HG03064 (cell line): Measurements from ENCODE around the gene ZBTB47.

Source experiments
- ATAC-seq: cut with Tn5 transposase; IDR thresholded peaks from one replicate; pipeline ENCODE4 v1.9.1; 2021; ENCODE audit warnings: low read depth; ENCODE audit not compliant: unreplicated experiment

ZBTB47 gene

GRCh38 chr3:42682301-42683070, 29.0 kb downstream of the ZBTB47 start:
- no peak for ATAC-seq

GRCh38 chr3:42683875-42684598, 30.5 kb downstream of the ZBTB47 start:
- no peak for ATAC-seq

- ATAC-seq: no peak
Observed at GRCh38 chr3:42684632-42685362, 31.3 kb downstream of the ZBTB47 start.

GRCh38 chr3:42685363-42685881, 31.9 kb downstream of the ZBTB47 start, which contains the start of gene KLHL40:
Gene KLHL40 (plus strand): TSS chr3:42685537. CDS start chr3:42685619, 82 bp downstream.
- no peak for ATAC-seq

DNA sequence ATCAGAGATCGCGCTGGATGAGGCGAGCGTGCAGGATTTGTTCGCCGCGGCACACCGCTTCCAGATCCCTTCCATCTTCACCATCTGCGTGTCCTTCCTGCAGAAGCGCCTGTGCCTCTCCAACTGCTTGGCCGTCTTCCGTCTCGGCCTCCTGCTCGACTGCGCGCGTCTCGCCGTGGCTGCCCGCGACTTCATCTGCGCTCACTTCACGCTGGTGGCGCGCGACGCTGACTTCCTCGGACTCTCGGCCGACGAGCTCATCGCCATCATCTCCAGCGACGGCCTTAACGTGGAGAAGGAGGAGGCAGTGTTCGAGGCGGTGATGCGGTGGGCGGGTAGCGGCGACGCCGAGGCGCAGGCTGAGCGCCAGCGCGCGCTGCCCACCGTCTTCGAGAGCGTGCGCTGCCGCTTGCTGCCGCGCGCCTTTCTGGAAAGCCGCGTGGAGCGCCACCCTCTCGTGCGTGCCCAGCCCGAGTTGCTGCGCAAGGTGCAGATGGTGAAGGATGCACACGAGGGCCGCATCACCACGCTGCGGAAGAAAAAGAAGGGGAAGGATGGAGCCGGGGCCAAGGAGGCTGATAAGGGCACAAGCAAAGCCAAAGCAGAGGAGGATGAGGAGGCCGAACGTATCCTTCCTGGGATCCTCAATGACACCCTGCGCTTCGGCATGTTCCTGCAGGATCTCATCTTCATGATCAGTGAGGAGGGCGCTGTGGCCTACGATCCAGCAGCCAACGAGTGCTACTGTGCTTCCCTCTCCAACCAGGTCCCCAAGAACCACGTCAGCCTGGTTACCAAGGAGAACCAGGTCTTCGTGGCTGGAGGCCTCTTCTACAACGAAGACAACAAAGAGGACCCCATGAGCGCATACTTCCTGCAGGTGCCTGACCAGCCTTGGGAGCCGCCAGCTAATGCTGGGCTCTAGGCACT, 32.7 kb downstream of the ZBTB47 start:
- no peak for ATAC-seq

- no peak for ATAC-seq
Observed at GRCh38 chr3:42686832-42687650, 33.5 kb downstream of the ZBTB47 start.

DNA sequence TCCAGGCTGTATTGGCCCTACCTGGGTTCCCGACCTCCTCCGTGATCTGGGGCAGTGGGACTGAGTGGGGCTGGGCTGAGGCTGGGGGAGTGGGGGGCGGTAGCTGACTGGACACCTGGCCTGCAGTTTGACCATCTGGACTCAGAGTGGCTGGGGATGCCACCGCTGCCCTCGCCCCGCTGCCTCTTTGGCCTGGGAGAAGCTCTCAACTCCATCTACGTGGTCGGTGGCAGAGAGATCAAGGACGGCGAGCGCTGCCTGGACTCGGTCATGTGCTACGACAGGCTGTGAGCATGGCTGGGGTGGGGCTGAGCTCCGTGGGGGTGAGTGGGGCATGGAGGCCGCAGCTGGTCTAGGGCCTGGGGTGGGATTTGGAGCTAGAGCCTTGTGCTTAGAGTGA, 34.5 kb downstream of the ZBTB47 start:
- ATAC-seq: no peak

DNA sequence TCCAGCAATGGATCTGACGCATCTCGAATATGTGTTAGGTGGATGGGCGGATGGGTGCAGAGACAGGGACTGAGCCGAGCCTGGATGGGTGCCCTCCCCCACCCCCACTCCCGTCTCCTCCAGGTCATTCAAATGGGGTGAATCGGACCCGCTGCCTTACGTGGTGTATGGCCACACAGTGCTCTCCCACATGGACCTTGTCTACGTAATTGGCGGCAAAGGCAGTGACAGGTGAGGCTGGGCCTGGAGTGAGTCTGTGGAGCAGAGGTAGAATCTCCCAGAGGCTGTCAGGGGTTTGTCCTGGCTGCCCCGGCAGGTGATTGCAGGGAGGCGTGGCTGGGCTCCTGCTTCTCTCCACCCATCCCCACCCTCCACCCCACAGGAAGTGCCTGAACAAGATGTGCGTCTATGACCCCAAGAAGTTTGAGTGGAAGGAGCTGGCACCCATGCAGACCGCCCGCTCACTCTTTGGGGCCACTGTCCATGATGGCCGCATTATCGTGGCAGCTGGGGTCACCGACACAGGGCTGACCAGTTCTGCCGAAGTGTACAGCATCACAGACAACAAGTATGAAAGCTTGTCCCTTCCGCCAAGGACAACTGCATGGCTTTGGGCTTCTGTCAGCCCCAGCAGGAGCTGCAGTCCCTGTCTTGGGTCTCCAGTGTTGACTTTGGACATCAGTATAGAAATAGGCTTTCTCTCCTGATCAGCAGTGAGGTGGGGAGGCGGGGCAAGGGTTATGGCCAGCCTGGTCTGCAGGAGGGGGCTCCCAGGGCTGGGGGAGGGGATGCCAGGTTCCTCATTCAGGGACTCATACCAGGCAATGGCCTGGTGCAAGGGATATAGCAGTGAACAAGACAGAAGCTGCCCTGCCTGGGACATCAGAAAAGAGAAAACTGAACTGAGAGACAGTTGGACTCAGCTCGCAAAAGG, 35.3 kb downstream of the ZBTB47 start:
- ATAC-seq: no peak

DNA sequence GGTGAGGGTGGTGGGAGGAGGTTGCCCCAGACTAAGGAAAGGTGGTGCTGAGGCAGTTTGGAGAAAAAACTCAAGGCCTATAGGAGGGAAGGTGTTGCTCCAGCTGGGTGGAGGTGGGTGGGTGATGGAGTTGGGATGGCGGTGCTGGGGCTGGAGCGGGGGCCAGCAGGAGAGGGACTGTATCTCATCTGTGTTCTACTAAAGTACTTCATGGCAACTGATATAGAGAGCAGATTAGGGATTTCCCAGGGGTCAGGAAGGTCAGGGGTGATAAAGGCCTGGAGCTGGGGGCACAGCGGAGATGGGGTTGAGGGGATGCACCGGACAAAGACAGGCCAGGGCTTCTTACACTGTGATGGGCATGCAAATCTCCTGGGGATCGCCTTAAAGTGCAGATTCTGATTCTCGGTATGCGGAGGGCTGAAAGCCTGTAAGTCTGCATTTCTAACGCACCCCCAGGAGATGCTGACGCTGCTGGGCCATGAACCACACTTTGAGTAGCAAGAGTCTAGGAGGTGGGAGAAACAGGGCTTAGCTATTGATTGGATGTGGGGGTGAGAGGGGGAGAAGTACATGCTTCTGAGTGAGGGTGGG, 36.0 kb downstream of the ZBTB47 start:
- no peak for ATAC-seq

- ATAC-seq: no peak
Observed at GRCh38 chr3:42690191-42690590, 36.7 kb downstream of the ZBTB47 start.

- ATAC-seq: no peak
Observed at GRCh38 chr3:42690766-42691680, 37.5 kb downstream of the ZBTB47 start.

- ATAC-seq: no peak
Observed at GRCh38 chr3:42691816-42692666, 38.5 kb downstream of the ZBTB47 start.

GRCh38 chr3:42692667-42693529, 39.4 kb downstream of the ZBTB47 start:
- no peak for ATAC-seq

DNA sequence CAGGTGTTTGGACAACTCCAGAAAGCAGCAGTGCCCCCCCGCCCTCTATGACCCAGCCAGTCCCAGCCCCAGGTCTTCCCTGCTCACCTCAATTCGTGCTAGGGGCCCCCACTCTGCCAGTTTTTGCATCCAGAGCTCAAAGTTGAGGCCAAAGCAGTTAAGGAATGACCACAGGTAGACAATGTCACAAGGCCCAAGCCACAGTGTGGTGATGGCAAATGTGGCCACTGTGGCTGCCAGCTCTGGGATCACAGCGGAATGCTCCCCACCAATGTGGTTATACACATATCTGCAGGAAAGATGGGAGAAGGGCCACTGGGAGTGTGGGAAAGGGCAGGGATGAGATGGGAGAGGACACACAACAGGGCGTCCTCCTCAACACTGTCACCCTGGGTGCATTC, 40.0 kb downstream of the ZBTB47 start:
- ATAC-seq: no peak

DNA sequence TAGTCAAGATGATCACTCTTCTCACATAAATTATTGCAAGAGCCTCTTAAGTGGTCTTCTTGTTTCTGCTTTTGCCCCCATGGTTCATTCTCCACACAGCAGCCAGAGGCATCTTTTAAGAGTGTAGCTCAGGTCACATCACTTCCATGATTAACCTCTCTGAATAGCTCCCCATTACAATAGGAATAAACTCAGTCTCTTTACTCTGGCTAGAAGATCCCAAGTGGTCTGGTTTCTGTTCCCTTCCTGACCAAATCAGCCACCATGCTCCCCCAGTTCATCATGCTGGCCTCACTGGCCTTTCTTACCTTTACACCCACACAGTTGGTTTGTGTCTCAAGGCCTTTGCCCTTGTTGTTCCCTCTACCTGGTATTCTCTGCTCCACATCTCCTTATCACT, 40.9 kb downstream of the ZBTB47 start:
- no peak for ATAC-seq
